ENCODE results near the gene ACOX1. TPM values are rescaled to one million over a fixed set of nuclear protein-coding genes. Genes with fewer than 3 reads are reported as not detected.
A peak's percentile ranks its signal among the peaks of the same experiment; 100 is the strongest.

The ACOX1 gene
- total RNA-seq, 1 donor from 2014 or later = 79.8 TPM

DNA sequence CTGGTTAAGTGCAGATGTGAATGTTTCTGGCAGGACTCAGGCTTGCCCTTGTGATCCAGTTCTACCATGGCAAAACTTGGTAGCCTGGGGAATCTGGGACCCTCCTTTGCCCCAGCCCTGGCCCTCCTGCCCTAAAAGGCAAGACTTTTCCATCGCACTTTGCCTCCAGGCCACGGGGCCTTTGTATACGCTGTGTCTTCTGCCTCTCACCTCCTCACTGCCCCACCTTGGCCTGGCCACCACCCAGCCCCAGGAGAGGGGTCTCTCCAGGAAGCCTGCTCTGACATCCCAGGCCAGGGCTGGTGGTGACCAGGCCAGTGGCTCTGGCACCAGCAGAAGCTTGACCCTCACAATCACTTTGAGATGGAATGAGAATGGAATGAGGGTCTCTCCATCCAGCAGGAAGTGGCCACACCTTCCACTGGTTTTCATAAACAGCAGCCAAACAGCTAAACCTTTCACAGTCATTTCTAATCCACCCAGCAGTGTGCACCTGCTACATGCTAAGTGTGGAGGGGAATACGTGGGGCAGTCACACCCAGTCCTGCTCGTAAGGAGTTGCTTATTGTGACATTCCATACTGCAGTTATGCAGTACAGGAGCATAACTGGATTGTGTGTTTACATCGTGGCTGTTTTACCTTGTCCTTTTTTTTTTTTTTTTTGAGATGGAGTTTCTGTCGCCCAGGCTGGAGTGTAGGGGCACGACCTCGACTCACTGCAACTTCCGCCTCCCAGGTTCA lies 72.7 kb downstream of the ACOX1 start:
- DNase-seq = no peak

- peak; percentile 96 for DNase-seq
Observed at GRCh38 chr17:75904749-75905521, 74.0 kb downstream of the ACOX1 start, which contains the start of gene MRPL38. Gene MRPL38, minus strand, starts transcription at chr17:75904884. Its CDS starts 9 bp downstream, at chr17:75904875.

DNA sequence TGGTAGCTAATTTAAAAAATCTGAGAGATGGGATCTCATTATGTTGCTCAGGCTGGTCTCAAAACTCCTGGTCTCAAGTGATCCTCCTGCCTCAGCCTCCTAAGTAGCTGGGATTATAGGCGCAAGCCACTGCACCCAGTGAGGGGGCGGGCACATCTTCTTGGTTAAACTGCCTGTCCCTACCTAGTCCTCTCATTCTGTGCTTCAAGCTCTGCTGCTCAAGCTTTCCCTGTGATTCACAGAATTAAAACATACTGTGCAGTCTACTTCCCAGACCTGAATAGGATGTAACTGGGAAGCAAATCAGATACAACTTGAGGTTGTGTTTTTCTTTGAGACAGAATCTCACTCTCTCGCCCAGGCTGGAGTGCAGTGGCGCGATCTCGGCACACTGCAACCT lies 76.6 kb downstream of the ACOX1 start:
- DNase-seq = no peak

- DNase-seq = no peak
Observed at GRCh38 chr17:75901727-75902126, 77.2 kb downstream of the ACOX1 start.

DNA sequence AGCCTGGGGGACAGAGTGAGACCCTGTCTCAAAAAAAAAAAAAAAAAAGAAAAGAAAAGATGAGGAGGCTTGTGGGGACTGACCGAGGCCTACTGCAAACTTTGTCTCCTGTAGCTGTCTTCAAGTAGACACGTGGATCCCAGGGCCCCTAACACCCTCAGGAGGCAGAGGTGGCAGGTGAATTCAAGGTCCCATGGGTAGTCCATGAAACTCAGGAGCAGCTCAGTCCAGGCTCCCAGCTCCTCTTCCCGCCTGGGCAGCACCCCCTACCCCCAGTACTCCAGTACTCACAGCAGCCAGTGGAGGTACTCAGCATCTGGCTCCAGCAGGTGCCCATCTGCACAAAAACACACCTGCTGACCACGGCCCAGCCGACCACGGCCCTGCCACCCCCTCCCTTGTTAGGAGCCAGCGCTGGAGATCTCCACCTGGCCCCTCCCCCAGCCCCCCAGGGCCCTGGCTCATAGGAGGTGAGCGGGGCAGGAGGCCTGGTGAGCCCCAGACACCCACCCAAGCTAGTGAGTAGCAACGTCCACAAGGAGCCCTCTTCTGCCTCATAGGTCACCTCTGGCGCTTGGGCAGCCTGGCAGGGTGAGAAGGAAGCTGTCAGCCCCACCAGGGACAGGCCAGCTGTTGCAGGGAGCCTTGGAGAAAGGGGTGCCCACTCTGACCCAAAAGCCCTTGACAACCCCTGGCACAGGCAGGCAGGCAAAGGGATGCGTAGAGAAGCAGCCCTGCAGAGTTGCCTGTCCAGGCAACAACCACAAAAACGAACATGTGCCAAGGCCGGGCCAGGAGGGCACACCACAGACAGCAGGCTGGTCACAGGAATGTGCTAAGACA lies 78.1 kb downstream of the ACOX1 start:
- no peak for DNase-seq

DNA sequence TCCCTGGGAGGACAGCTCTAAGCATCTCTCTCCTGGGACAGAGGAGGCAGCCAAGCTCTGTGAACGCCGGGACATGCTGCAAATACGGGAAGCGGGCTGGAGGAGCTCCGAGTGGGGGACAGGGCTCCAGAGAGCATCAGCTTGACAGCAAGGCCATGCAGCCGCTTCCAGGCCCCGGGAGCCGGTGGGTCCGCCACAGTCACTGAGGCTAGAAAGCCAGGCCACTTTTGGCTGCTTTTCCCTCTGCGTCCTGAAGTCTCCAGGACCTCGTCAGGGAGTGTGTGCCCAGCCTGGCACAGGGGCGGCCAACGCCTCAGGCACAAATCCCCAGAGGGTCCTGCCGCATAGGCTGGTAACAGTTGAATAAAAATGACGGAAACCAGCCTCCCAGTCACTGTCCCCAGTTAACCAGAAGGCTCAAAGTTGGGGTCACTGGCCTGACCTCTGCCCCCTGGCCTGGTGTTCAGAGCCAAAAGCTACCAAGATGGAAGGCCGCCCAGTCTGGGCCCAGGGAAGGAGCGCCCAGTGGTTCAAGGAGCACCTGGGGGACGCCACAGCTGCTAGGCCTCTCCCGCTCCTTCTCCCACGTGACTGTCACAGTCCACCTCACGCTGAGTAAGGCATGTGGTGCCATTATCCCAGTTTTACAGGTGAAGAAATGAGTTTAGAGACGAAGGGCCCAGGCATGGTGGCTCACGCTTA lies 79.0 kb downstream of the ACOX1 start:
- DNase-seq = no peak

- no peak for DNase-seq
Observed at GRCh38 chr17:75899353-75899752, 79.6 kb downstream of the ACOX1 start.

GRCh38 chr17:75898791-75899190 lies 80.2 kb downstream of the ACOX1 start:
- DNase-seq = no peak

DNA sequence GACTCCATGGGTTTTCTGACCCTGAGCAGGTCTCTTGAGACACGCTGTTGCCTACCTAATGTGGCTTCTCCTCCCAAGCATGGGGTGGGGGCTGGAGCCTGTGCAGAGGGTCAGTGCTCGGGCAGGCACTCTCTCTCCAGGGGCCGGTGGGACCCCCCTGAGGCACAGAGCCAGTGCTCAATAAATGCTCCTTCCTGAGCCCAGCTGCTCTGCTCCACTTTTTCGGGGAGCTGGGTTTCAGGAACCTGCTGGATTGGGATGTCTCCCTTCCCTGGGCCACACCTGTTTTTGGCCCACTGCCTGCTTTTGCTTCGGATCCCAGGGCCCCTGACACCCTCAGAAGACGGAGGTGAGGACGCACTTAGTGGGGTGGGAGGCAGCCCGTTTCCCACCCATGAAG lies 80.9 kb downstream of the ACOX1 start:
- no peak for DNase-seq

DNA sequence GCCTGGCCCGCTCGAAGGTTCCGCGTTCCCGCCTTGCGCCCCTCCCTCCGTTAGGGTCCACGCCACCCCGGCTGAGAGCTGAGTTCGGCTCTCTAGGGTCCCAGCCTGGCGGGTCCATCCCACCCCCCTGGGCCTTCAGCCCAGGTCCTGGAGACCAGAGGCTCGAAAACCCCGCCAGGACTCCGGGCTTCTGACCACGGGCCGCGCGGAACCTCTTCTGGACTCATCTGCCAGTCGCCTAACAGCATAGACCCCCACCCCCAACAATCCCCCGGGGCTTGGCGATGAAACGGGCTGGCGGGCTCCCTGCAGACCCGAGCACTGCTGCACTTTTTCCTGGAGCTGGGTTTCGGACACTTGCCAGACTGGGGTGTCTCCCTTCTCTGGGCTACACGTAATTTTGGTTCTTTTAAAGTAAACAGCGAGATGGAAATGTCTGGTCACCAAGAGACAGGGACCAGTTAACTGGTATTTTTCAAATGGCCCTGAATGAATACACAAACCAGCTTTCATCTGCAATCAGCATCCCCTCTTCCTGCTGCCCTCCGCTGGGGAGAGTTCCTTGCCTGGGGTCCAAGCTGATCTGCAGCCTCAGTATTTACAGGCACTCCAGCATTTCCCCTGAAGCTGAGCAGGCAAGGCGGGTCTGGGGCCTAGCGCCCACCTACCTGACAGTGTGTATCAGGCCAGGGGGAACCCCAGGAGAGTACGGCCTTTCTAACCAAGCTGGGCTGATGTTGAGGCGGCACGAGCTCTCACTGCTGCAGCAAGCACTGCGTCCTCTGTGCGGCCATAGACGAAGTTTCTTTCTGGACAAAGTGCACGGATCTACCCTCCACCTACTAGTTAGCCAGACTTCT lies 81.6 kb downstream of the ACOX1 start:
- DNase-seq = no peak

- peak; percentile 83 for DNase-seq
Observed at GRCh38 chr17:75896415-75897159, 82.4 kb downstream of the ACOX1 start, which contains the start of gene TRIM65. Gene TRIM65, minus strand, starts transcription at chr17:75896951. Its CDS starts 14 bp downstream, at chr17:75896937.

DNA sequence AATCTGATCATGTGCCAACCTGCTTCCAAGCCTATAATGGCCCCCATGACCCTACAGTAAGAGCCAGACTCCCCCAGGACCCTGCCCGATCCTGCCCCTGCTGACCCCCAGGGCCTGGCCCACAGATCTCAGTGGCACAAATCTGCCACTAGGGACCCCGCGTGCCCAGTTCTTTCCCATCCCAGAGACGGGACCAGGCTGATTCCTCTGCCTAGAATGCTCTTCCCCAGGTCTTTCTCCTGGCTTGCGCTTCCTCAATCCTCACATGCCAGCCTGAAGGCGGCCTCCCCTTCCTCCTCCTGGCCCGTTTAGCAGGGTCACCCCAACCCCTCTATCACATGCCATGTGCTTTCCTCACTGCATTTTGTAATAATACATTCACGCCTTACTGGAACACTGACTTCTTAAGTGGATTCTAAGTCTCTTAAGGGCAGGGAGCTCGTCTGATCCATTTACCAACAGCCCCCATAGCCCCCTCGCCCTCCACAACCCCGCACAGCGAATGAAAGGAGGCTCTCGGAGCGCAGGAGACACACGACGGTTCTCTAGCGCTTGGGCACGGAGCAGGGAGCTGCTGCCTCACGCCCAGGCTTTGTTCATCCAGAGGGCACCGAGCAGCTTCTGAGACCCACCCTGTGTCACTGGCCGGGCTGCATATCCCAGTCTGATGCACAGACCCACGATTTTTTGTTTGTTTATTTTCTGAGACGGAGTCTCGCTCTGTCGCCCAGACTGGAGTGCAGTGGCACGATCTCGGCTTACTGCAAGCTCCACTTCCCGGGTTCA lies 83.4 kb downstream of the ACOX1 start:
- peak; percentile 62 for DNase-seq

GRCh38 chr17:75894049-75894733 lies 84.8 kb downstream of the ACOX1 start:
- DNase-seq = no peak

GRCh38 chr17:75893305-75894048 lies 85.5 kb downstream of the ACOX1 start:
- no peak for DNase-seq

DNA sequence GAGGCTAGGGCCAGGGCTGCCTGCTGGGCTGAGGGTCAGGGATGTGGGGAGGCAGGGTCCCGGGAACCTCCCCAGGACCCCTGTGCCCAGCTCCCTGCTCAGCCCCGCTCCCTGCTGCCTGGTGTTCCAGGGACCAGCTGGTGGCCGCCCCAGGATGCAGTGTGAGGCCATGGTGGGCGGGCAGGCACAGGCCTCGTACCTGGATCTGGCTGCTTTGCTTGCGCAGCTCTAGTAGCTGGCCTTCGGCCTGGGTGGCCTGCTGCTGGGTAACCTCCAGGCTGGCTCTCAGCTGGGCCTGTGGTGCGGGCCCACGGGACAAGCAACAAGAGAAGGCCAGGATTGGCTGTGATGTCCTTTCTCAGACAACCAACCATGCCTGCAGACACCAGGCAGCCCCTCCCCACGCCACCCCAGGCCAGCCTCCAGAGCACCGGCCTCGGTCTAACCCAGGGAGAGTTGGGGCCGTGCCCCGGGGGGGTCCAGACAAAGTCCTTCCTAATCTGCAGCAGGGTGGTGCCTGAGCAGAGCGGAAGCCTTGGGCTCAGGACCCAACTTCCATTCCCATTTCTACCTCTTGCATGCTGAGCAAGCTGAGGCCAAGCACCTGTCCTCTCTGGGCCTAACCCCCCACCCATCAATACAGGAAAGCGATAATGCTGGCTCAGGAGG lies 86.3 kb downstream of the ACOX1 start:
- no peak for DNase-seq

DNA sequence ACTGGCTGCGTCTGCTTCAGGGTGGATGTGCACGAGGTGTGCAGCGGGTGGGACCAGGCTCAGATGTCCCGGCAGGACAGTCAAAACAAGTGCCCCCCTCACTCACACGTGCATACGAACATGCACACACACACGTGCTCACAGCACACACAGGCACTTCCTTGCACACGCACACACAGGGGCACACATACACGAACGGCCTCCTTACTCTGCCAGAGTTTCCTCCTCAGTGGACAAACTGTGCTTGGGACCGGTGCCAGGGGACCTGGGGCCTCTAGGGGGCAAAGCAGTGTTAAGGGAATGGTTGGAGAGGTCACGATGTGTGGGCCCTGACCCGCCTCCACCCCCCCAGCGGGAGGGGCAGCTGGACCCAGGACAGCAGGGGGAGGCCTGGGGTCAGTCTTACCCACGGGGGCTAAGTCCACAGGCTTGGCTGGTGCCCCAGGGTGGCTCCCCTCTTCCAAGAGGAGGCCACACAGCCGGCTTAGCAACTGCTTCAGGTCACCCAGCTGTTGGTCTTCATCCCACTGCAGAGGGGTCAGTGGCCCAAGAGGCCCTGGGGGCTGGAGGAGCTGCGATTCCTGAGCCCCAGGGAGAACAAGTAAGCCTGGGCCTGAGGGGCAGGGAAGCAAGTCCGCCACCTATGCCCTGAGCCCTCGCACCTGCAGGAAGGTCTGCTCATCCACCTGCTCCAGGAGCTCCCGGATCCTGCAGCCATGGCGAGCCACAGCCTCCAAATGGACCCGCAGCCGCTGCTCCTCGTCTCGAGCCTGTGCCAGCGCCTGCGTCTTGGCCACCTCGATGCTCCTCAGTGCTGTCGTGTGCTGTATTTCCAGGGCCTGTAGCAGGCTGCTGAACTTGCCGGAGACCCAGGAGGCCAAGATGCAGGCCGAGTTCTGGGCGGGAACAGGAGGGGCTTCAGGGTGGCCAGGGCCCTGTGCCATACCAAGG lies 87.1 kb downstream of the ACOX1 start:
- no peak for DNase-seq
